ENCODE measurements around the gene GTF3C5.
"Not testable (repeated sequence)": the region's sequence is repeated elsewhere in the genome, so short reads cannot be mapped to it uniquely, and the experiment has no call there.

- not testable (repeated sequence) for TF ChIP-seq POLR2A, CTCF, POLR2AphosphoS5 (IDR thresholded peaks at IDR 0.05)
Measured at GRCh38 chr9:133094351-133094750, 63.6 kb downstream of the GTF3C5 start.
